ENCODE measurements around the gene PLA2G2D.

PLA2G2D gene

GRCh38 chr1:20115479-20115878, 3.9 kb downstream of the PLA2G2D start:
- no peak for DNase-seq (ENCODE audit: low read depth in 1 of 2, low spot score in 1 of 2)

- DNase-seq (ENCODE audit: low read depth in 1 of 2, low spot score in 1 of 2): no peak
Observed at GRCh38 chr1:20114021-20114648, 5.2 kb downstream of the PLA2G2D start.

DNA sequence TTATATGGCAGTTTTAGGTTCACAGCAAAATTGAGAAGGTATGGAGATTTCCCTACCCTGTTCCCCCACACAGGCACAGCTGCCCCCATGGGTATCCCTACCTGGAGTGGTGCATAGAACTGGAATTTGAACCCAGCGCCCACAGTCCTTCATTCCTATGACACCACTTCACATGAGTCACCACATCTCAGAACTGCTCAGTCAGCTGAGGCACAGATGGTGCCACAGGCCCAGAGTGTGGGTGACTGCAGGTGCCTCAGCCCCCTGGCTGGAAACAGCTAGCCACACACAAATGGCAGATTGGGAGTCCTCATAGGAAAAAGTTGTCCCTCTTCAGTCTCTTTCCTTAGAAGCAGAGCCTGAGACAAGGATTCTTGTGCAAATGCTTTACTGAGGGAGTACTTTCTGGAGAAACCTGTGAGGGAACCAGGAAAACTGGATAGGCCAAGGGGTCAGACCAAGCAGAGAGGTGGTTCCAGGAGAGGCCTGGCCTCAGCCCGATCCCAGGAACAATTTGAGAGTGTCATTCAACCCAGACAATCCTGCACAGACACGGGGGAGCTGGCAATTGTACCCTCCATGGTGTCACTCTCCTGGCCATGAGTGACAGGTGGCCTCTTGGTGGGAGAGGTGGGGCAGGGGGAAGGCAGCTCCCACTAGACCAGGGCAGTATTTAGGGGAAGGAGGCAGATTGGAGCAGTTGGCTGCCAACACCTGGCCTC, 6.9 kb downstream of the PLA2G2D start:
- no peak for DNase-seq (ENCODE audit: low read depth in 1 of 2, low spot score in 1 of 2)

DNA sequence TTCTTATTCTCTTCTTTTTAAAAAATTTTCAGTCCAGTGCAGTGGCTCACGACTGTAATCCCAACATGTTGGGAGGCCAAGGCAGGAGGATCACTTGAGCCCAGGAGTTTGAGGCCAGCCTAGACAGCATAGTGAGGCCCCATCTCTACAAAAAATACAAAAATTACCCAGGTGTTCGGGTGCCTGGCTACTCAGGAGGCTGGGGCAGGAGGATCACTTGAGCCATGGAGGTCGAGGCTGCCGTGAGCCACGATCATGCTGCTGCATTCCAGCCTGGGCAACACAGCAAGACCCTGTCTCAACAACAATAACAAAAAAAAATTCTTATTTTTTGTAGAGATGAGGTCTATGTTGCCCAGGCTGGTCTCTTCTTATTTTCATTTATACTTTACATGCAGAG, 7.9 kb downstream of the PLA2G2D start:
- no peak for DNase-seq (ENCODE audit: low read depth in 1 of 2, low spot score in 1 of 2)

DNA sequence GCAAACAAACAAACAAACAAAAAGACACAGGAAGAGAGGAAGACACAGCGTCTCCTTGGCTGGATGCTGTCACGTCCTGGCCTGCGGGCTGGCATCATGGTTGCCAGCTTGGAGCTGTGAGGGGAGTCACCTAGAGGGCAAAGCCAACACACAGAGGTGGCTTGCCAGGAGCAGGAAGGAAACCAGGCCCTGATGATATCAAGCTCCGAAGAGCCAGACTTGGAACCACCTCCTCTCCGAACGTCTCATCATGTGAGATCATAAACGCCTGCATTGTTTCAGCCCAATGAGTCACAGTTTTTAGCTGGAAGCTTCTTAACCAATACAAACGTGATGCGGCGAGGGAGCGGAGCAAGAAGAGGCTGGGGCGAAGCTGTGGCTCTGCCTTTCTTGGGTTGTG, 8.7 kb downstream of the PLA2G2D start:
- DNase-seq (ENCODE audit: low read depth in 1 of 2, low spot score in 1 of 2): no peak

- no peak for DNase-seq (ENCODE audit: low read depth in 1 of 2, low spot score in 1 of 2)
Observed at GRCh38 chr1:20109223-20109856, 10.0 kb downstream of the PLA2G2D start.

- DNase-seq (ENCODE audit: low read depth in 1 of 2, low spot score in 1 of 2): no peak
Observed at GRCh38 chr1:20108366-20109123, 10.8 kb downstream of the PLA2G2D start.

- no peak for DNase-seq (ENCODE audit: low read depth in 1 of 2, low spot score in 1 of 2)
Observed at GRCh38 chr1:20107796-20108195, 11.5 kb downstream of the PLA2G2D start.

DNA sequence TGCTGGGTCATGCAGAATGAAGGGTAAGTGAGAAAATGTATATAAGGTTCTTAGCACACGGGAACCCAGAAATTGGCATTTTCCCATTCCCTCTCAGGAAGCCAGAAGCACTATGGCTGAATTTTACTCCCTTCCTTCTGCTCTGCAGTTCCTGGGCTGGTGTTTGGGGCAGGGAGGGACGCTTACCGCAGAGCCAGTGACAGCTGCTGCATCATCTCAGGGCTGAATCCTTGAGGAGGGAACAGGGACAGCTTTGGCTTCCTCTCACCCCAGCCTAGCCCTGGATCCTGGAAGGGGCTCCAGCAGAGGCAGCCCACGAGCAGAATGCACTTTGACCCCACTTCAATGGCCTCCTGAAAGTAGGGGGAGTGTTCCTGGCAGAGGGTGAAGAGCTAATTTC, 12.0 kb downstream of the PLA2G2D start:
- DNase-seq (ENCODE audit: low read depth in 1 of 2, low spot score in 1 of 2): no peak

- no peak for DNase-seq (ENCODE audit: low read depth in 1 of 2, low spot score in 1 of 2)
Observed at GRCh38 chr1:20105856-20106255, 13.5 kb downstream of the PLA2G2D start.

GRCh38 chr1:20102875-20103274, 16.5 kb downstream of the PLA2G2D start:
- no peak for DNase-seq (ENCODE audit: low read depth in 1 of 2, low spot score in 1 of 2)

- no peak for DNase-seq (ENCODE audit: low read depth in 1 of 2, low spot score in 1 of 2)
Observed at GRCh38 chr1:20100632-20101355, 18.5 kb downstream of the PLA2G2D start.

- no peak for DNase-seq (ENCODE audit: low read depth in 1 of 2, low spot score in 1 of 2)
Observed at GRCh38 chr1:20099533-20099932, 19.8 kb downstream of the PLA2G2D start.

- no peak for DNase-seq (ENCODE audit: low read depth in 1 of 2, low spot score in 1 of 2)
Observed at GRCh38 chr1:20096840-20097447, 22.4 kb downstream of the PLA2G2D start.

DNA sequence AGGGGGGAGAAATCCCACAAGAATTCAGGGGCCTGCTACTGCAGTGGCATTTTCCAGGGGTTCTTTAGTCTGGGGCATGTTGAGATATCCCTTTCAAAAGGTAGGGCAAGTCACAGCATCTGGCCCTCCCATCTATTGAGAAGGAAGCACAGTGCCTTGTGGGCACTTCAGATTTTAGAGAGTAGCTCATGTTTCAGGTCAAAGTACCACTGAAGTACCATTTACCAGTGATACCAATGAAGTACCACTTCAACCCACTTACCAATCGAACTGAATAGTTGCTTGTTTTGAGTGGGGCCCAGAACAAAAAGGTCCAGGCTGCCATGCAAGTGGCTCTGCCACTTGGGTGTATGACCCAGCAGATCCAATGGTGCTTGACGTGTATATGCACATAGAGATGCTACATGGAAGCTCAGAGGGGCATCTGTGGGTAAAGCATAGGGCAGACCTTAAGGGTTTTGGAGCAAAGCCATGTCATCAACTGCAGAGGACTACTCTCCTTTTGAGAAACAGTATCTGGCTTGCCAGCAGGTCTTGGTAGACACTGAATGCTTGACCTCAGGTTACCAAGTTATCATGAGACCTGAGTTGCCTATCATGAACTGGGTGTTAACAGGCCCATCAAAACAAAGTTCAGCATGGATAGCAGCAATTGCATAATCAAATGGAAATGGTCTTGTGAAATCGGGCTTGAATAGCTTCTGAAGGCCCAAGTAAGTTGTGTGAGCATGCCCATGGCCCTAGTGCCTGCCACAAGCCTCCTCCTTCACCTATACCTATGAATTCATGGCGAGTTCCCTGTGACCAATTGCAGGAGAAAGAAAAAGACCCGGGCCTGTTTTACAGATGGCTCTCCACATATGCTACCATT, 23.5 kb downstream of the PLA2G2D start:
- no peak for DNase-seq (ENCODE audit: low read depth in 1 of 2, low spot score in 1 of 2)

DNA sequence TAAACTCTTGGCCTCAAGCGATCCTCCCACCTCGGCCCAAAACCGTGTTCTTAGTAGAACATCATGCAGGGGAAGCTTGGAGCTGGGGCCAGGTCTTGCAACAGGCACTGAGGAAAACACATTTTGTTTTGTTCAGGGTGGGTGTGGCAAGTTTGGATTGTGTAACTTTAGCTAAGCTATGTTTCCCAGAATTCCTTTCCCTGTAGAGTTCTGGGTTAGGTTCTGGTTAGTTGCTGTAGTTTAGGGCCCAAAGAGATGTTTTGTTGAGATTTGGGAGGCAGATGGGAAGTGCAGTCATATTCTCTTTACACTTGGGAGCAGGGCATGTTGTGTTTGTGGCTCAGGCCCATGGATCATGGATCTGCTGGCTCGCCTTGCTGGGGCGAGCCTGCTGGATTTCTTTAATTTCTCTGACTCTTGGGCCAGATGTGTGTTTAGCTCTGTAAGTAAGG, 25.4 kb downstream of the PLA2G2D start:
- no peak for DNase-seq (ENCODE audit: low read depth in 1 of 2, low spot score in 1 of 2)

DNA sequence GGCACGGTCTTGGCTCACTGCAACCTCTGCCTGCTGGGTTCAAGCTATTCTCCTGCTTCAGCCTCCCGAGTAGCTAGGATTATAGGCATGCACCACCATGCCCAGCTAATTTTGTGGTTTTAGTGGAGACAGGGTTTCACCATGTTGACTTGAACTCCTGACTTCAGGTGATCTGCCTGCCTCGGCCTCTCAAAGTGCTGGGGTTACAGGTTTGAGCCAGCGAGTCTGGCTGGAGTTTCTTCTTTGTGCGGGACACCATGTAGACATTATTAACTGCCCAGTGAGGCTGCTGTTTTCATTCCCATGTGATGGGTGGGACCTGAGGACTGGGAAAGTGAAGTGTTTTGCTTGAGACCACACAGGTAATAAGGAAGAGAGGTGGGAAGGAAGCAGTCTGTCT, 26.0 kb downstream of the PLA2G2D start:
- no peak for DNase-seq (ENCODE audit: low read depth in 1 of 2, low spot score in 1 of 2)

DNA sequence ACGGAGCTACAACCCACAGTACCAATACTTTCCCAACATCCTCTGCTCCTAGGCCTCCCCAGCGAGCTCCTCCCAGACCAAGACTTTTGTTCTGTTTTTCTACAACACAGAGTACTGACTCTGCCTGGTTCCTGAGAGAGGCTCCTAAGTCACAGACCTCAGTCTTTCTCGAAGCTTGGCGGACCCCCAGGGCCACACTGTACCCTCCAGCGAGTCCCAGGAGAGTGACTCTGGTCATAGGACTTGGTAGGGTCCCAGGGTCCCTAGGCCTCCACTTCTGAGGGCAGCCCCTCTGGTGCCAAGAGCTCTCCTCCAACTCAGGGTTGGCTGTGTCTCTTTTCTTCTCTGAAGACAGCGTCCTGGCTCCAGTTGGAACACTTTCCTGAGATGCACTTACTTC, 28.7 kb downstream of the PLA2G2D start:
- DNase-seq (ENCODE audit: low read depth in 1 of 2, low spot score in 1 of 2): no peak

GRCh38 chr1:20090119-20090518, 29.2 kb downstream of the PLA2G2D start:
- DNase-seq (ENCODE audit: low read depth in 1 of 2, low spot score in 1 of 2): no peak
